GM23338 (cell line): ENCODE measurements around the gene ISOC2. TPM values are rescaled to one million over a fixed set of nuclear protein-coding genes. Genes with fewer than 3 reads are reported as not detected.
A peak's percentile ranks its signal among the peaks of the same experiment; 100 is the strongest.

Source experiments
- ATAC-seq: fragments of 200-7000 bp; cut with Tn5 transposase; 3 replicates; pipeline ENCODE4 v1.9.1; 2020
- DNase-seq: peaks from one replicate; pipeline ENCODE4 v3.0.0-alpha.2; 2015; ENCODE audit warnings: low spot score
- H2AFZ ChIP-seq: fragments of 200-600 bp; sonication (generic); 2 replicates; pipeline ENCODE4 v1.8.0; 2016; ENCODE audit warnings: antibody characterized with exemption, mild to moderate bottlenecking, moderate library complexity
- H3F3A ChIP-seq: fragments of 200-600 bp; sonication (generic); replicated peaks from 2 replicates; pipeline ENCODE4 v1.8.0; 2017; ENCODE audit warnings: antibody characterized with exemption, mixed run types, low read depth
- H3K27ac ChIP-seq: fragments of 200-600 bp; sonication (generic); 2 replicates; pipeline ENCODE4 v1.6.1; 2016; ENCODE audit warnings: low read depth
- H3K27me3 ChIP-seq: fragments of 200-600 bp; sonication (generic); 2 replicates; pipeline ENCODE4 v1.8.0; 2016; ENCODE audit warnings: mild to moderate bottlenecking, mixed run types, moderate library complexity; ENCODE audit not compliant: insufficient read depth
- H3K36me3 ChIP-seq: fragments of 200-600 bp; sonication (generic); 2 replicates; pipeline ENCODE4 v1.8.0; 2016; ENCODE audit warnings: mild to moderate bottlenecking; ENCODE audit not compliant: insufficient read depth
- H3K4me1 ChIP-seq: fragments of 200-600 bp; sonication (generic); 2 replicates; pipeline ENCODE4 v1.8.0; 2016; ENCODE audit warnings: mild to moderate bottlenecking, moderate library complexity; ENCODE audit not compliant: insufficient read depth
- H3K4me2 ChIP-seq: fragments of 200-600 bp; sonication (generic); 2 replicates; pipeline ENCODE4 v1.7.1; 2017; ENCODE audit warnings: mixed run types
- H3K4me3 ChIP-seq: fragments of 200-600 bp; sonication (generic); 2 replicates; pipeline ENCODE4 v1.6.1; 2016; ENCODE audit warnings: mixed run types
- H3K79me2 ChIP-seq: fragments of 200-600 bp; sonication (generic); replicated peaks from 2 replicates; pipeline ENCODE4 v1.8.0; 2017; ENCODE audit warnings: mild to moderate bottlenecking; ENCODE audit not compliant: insufficient read depth
- H3K9me2 ChIP-seq: fragments of 200-600 bp; sonication (generic); 2 replicates; pipeline ENCODE4 v1.8.0; 2017; ENCODE audit not compliant: insufficient read depth
- H4K20me1 ChIP-seq: fragments of 200-600 bp; sonication (generic); replicated peaks from 2 replicates; pipeline ENCODE4 v1.8.0; 2017; ENCODE audit warnings: mild to moderate bottlenecking; ENCODE audit not compliant: insufficient read depth
- H3K27ac Mint-ChIP-seq: 2 replicates; pipeline ENCODE4 v1.8.0; 2020; ENCODE audit warnings: inconsistent platforms, mild to moderate bottlenecking, moderate library complexity, mixed read lengths
- H3K27me3 Mint-ChIP-seq: 3 replicates; pipeline ENCODE4 v1.8.0; 2022; ENCODE audit warnings: low read depth, mild to moderate bottlenecking, moderate library complexity, mixed read lengths, inconsistent platforms; ENCODE audit not compliant: insufficient read depth, poor library complexity
- H3K36me3 Mint-ChIP-seq: 3 replicates; pipeline ENCODE4 v1.8.0; 2021; ENCODE audit warnings: low read depth, mild to moderate bottlenecking, inconsistent platforms, moderate library complexity, mixed read lengths
- H3K4me1 Mint-ChIP-seq: 3 replicates; pipeline ENCODE4 v1.8.0; 2020; ENCODE audit warnings: mild to moderate bottlenecking, inconsistent platforms, mixed read lengths
- H3K4me3 Mint-ChIP-seq: 3 replicates; pipeline ENCODE4 v1.8.0; 2021; ENCODE audit warnings: moderate library complexity, mild to moderate bottlenecking, inconsistent platforms, mixed read lengths
- H3K9me3 Mint-ChIP-seq: 3 replicates; pipeline ENCODE4 v1.8.0; 2020; ENCODE audit warnings: moderate library complexity, mild to moderate bottlenecking, inconsistent platforms, mixed read lengths
- CREB1 ChIP-seq: fragments of 250-450 bp; sonication (Bioruptor Pico); IDR thresholded peaks from 2 replicates; pipeline ENCODE4 v1.5.0; 2020; ENCODE audit warnings: low read depth, mild to moderate bottlenecking, moderate library complexity
- EZH2 ChIP-seq: fragments of 200-600 bp; sonication (generic); IDR thresholded peaks from one replicate; pipeline ENCODE4 v1.8.0; 2017; ENCODE audit warnings: antibody characterized with exemption, mild to moderate bottlenecking, low read depth; ENCODE audit not compliant: unreplicated experiment
- EZH2phosphoT487 ChIP-seq: fragments of 200-600 bp; sonication (generic); IDR thresholded peaks from one replicate; pipeline ENCODE4 v1.8.1; 2018; ENCODE audit warnings: antibody characterized with exemption; ENCODE audit not compliant: unreplicated experiment
- JUNB ChIP-seq: IDR thresholded peaks from one replicate; pipeline ENCODE4 v1.6.1; 2016; ENCODE audit warnings: antibody characterized with exemption; ENCODE audit not compliant: unreplicated experiment
- NANOG ChIP-seq: IDR thresholded peaks from 2 replicates; pipeline ENCODE4 v1.6.1; 2016; ENCODE audit warnings: antibody characterized with exemption, borderline replicate concordance
- POLR2AphosphoS5 ChIP-seq: IDR thresholded peaks from 2 replicates; pipeline ENCODE4 v1.6.1; 2016; ENCODE audit warnings: antibody characterized with exemption, low read depth
- STAT1 ChIP-seq: IDR thresholded peaks from one replicate; pipeline ENCODE4 v1.6.1; 2016; ENCODE audit warnings: antibody characterized with exemption; ENCODE audit not compliant: unreplicated experiment
- ZNF114 ChIP-seq: fragments of 250-450 bp; sonication (Bioruptor Pico); IDR thresholded peaks from 2 replicates; pipeline ENCODE4 v1.5.0; 2020; ENCODE audit warnings: mild to moderate bottlenecking, moderate library complexity
- ZNF331 ChIP-seq: fragments of 250-450 bp; sonication (Bioruptor Pico); IDR thresholded peaks from 2 replicates; pipeline ENCODE4 v1.5.0; 2020; ENCODE audit warnings: low read depth, mild to moderate bottlenecking, moderate library complexity
- polyA plus RNA-seq: library from polyadenylated mRNA; unstranded; fragments of >200 nt; fragmentation: Nextera tagmentation; extraction: Ambion mirVana; gene quantifications from 2 replicates; pipeline ENCODE4 v1.2.1, GENCODE V29; 2016
- total RNA-seq: library from RNA; depleted of rRNA; stranded (reverse); fragments of >200 nt; shearing (Covaris generic); gene quantifications from 2 replicates; pipeline ENCODE4 v1.2.3, GENCODE V29; 2014
- TF ChIP-seq, protein P1 (sequence below): fragments of 250-450 bp; sonication (Bioruptor Pico); IDR thresholded peaks from 2 replicates; pipeline ENCODE4 v1.5.0; 2020; ENCODE audit warnings: mild to moderate bottlenecking, moderate library complexity
- TF ChIP-seq, protein P2 (sequence below): IDR thresholded peaks from one replicate; pipeline ENCODE4 v1.6.1; 2018; ENCODE audit warnings: antibody characterized with exemption; ENCODE audit not compliant: unreplicated experiment
- TF ChIP-seq, protein P3 (sequence below): IDR thresholded peaks from 2 replicates; pipeline ENCODE4 v1.6.1; 2016; ENCODE audit warnings: antibody characterized with exemption
- TF ChIP-seq, protein P4 (sequence below), 2 experiments: fragments of 200-600 bp in 1 of 2; sonication (generic) in 1 of 2; conservative IDR thresholded peaks; 2 replicates each; pipeline versions ENCODE4 v1.5.1 to v1.6.1; 2016 to 2017; ENCODE audit warnings: antibody characterized with exemption in 2 of 2, low read depth in 2 of 2, mild to moderate bottlenecking in 2 of 2, moderate library complexity in 1 of 2

Gene ISOC2
- total and polyA plus RNA-seq, 2 experiments from 2014 or later = 62.6 to 85.2 TPM

DNA sequence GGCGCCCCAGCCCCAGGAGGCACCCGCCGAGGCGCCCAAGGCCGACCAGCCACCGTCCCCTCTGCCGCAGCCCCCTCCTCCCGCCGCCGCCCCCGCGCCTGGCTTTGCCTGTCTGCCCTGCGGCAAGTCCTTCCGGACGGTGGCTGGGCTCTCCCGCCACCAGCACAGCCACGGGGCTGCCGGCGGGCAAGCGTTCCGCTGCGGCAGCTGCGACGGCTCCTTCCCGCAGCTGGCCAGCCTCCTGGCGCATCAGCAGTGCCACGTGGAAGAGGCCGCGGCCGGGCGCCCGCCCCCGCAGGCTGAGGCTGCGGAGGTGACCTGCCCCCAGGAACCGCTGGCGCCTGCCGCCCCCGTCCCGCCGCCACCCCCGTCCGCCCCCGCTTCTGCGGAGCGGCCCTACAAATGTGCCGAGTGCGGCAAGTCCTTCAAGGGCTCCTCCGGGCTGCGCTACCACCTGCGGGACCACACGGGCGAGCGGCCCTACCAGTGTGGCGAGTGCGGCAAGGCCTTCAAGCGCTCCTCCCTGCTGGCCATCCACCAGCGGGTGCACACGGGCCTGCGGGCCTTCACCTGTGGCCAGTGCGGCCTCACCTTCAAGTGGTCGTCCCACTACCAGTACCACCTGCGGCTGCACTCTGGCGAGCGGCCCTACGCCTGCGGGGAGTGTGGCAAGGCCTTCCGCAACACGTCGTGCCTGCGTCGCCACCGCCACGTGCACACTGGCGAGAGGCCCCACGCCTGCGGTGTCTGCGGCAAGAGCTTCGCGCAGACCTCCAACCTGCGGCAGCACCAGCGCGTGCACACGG is 20.9 kb upstream of the ISOC2 start:
- Histone ChIP-seq H3K36me3 (no peaks in the 10 kb centered on the region), H2AFZ (no peak overlapping the region), H3K79me2 (peaks cover 6% of the 10 kb centered on the region), H4K20me1 (no peaks in the 10 kb centered on the region), H3K4me1 (peaks cover 16% of the 10 kb centered on the region; the same call in 1 of the 2 replicates), H3K9me2 (no peaks in the 10 kb centered on the region), H3F3A (peaks cover 18% of the 10 kb centered on the region), H3K27ac (no peak overlapping the region), H3K4me3 (peak overlapping the region; percentile 44; the same call in 1 of the 2 replicates), H3K27me3 (no peaks in the 10 kb centered on the region), H3K4me2 (peak overlapping the region; percentile 66; the same call in 1 of the 2 replicates)
- peaks cover 9% of the 10 kb centered on the region; the same call in 2 of the 3 replicates for H3K36me3 Mint-ChIP-seq
- H3K4me3 Mint-ChIP-seq = no peak overlapping the region
- peaks cover 39% of the 10 kb centered on the region for H3K4me1 Mint-ChIP-seq
- peaks cover 15% of the 10 kb centered on the region for H3K27me3 Mint-ChIP-seq
- ATAC-seq (peak; percentile 5), DNase-seq (peak; percentile 64)
- H3K9me3 Mint-ChIP-seq = peaks cover 3% of the 10 kb centered on the region; the same call in 2 of the 3 replicates
- TF ChIP-seq ZNF114 = no peak
- TF ChIP-seq, protein P1, sequence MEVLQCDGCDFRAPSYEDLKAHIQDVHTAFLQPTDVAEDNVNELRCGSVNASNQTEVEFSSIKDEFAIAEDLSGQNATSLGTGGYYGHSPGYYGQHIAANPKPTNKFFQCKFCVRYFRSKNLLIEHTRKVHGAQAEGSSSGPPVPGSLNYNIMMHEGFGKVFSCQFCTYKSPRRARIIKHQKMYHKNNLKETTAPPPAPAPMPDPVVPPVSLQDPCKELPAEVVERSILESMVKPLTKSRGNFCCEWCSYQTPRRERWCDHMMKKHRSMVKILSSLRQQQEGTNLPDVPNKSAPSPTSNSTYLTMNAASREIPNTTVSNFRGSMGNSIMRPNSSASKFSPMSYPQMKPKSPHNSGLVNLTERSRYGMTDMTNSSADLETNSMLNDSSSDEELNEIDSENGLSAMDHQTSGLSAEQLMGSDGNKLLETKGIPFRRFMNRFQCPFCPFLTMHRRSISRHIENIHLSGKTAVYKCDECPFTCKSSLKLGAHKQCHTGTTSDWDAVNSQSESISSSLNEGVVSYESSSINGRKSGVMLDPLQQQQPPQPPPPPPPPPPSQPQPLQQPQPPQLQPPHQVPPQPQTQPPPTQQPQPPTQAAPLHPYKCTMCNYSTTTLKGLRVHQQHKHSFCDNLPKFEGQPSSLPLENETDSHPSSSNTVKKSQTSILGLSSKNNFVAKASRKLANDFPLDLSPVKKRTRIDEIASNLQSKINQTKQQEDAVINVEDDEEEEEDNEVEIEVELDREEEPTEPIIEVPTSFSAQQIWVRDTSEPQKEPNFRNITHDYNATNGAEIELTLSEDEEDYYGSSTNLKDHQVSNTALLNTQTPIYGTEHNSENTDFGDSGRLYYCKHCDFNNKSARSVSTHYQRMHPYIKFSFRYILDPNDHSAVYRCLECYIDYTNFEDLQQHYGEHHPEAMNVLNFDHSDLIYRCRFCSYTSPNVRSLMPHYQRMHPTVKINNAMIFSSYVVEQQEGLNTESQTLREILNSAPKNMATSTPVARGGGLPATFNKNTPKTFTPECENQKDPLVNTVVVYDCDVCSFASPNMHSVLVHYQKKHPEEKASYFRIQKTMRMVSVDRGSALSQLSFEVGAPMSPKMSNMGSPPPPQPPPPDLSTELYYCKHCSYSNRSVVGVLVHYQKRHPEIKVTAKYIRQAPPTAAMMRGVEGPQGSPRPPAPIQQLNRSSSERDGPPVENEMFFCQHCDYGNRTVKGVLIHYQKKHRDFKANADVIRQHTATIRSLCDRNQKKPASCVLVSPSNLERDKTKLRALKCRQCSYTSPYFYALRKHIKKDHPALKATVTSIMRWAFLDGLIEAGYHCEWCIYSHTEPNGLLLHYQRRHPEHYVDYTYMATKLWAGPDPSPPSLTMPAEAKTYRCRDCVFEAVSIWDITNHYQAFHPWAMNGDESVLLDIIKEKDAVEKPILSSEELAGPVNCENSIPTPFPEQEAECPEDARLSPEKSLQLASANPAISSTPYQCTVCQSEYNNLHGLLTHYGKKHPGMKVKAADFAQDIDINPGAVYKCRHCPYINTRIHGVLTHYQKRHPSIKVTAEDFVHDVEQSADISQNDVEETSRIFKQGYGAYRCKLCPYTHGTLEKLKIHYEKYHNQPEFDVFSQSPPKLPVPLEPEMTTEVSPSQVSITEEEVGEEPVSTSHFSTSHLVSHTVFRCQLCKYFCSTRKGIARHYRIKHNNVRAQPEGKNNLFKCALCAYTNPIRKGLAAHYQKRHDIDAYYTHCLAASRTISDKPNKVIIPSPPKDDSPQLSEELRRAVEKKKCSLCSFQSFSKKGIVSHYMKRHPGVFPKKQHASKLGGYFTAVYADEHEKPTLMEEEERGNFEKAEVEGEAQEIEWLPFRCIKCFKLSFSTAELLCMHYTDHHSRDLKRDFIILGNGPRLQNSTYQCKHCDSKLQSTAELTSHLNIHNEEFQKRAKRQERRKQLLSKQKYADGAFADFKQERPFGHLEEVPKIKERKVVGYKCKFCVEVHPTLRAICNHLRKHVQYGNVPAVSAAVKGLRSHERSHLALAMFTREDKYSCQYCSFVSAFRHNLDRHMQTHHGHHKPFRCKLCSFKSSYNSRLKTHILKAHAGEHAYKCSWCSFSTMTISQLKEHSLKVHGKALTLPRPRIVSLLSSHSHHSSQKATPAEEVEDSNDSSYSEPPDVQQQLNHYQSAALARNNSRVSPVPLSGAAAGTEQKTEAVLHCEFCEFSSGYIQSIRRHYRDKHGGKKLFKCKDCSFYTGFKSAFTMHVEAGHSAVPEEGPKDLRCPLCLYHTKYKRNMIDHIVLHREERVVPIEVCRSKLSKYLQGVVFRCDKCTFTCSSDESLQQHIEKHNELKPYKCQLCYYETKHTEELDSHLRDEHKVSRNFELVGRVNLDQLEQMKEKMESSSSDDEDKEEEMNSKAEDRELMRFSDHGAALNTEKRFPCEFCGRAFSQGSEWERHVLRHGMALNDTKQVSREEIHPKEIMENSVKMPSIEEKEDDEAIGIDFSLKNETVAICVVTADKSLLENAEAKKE (CRISPR knock-in tag) = no peak
- TF ChIP-seq, protein P2, sequence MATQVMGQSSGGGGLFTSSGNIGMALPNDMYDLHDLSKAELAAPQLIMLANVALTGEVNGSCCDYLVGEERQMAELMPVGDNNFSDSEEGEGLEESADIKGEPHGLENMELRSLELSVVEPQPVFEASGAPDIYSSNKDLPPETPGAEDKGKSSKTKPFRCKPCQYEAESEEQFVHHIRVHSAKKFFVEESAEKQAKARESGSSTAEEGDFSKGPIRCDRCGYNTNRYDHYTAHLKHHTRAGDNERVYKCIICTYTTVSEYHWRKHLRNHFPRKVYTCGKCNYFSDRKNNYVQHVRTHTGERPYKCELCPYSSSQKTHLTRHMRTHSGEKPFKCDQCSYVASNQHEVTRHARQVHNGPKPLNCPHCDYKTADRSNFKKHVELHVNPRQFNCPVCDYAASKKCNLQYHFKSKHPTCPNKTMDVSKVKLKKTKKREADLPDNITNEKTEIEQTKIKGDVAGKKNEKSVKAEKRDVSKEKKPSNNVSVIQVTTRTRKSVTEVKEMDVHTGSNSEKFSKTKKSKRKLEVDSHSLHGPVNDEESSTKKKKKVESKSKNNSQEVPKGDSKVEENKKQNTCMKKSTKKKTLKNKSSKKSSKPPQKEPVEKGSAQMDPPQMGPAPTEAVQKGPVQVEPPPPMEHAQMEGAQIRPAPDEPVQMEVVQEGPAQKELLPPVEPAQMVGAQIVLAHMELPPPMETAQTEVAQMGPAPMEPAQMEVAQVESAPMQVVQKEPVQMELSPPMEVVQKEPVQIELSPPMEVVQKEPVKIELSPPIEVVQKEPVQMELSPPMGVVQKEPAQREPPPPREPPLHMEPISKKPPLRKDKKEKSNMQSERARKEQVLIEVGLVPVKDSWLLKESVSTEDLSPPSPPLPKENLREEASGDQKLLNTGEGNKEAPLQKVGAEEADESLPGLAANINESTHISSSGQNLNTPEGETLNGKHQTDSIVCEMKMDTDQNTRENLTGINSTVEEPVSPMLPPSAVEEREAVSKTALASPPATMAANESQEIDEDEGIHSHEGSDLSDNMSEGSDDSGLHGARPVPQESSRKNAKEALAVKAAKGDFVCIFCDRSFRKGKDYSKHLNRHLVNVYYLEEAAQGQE = no peak
- no peak for TF ChIP-seq JUNB
- TF ChIP-seq EZH2 = no peak
- TF ChIP-seq, protein P3, sequence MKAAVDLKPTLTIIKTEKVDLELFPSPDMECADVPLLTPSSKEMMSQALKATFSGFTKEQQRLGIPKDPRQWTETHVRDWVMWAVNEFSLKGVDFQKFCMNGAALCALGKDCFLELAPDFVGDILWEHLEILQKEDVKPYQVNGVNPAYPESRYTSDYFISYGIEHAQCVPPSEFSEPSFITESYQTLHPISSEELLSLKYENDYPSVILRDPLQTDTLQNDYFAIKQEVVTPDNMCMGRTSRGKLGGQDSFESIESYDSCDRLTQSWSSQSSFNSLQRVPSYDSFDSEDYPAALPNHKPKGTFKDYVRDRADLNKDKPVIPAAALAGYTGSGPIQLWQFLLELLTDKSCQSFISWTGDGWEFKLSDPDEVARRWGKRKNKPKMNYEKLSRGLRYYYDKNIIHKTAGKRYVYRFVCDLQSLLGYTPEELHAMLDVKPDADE = no peak
- TF ChIP-seq NANOG = no peak
- TF ChIP-seq STAT1 = no peak
- no peak for TF ChIP-seq POLR2AphosphoS5
- TF ChIP-seq ZNF331 (CRISPR knock-in tag) = no peak
- TF ChIP-seq CREB1 = no peak
- no peak for TF ChIP-seq EZH2phosphoT487
- TF ChIP-seq, protein P4, sequence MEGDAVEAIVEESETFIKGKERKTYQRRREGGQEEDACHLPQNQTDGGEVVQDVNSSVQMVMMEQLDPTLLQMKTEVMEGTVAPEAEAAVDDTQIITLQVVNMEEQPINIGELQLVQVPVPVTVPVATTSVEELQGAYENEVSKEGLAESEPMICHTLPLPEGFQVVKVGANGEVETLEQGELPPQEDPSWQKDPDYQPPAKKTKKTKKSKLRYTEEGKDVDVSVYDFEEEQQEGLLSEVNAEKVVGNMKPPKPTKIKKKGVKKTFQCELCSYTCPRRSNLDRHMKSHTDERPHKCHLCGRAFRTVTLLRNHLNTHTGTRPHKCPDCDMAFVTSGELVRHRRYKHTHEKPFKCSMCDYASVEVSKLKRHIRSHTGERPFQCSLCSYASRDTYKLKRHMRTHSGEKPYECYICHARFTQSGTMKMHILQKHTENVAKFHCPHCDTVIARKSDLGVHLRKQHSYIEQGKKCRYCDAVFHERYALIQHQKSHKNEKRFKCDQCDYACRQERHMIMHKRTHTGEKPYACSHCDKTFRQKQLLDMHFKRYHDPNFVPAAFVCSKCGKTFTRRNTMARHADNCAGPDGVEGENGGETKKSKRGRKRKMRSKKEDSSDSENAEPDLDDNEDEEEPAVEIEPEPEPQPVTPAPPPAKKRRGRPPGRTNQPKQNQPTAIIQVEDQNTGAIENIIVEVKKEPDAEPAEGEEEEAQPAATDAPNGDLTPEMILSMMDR (conservative IDR thresholded peaks at IDR 0.05; ENCODE audit: low read depth in 2 of 2) = no peak
- H3K27ac Mint-ChIP-seq = no peak overlapping the region
